SK-MEL-5 (cell line): ENCODE results near the gene TAAR1. TPM values are rescaled to one million over a fixed set of nuclear protein-coding genes. Genes with fewer than 3 reads are reported as not detected.
"Not testable (repeated sequence)": the region's sequence is repeated elsewhere in the genome, so short reads cannot be mapped to it uniquely, and the experiment has no call there.

Experiments used
- DNase-seq: peaks from one replicate; pipeline ENCODE4 v3.0.0-alpha.2; 2016; ENCODE audit warnings: low read depth, low spot score
- in situ Hi-C: cut with HindIII; loops from 2 replicates; pipeline ENCODE4 v1.10.0; 2016; ENCODE audit warnings: low sequenced_read_pairs, high pct_unique_total_duplicates, low pct_unique_long_range_greater_than_20kb
- total RNA-seq: library from RNA; depleted of rRNA; stranded (reverse); fragments of >200 nt; shearing (Covaris generic); gene quantifications from 2 replicates; pipeline ENCODE4 v1.2.3, GENCODE V29; 2014; rRNA removed

Gene TAAR1
- total RNA-seq, 1 experiment from 2014 or later: not detected

- DNase-seq: no peak
- in situ Hi-C loops: no loop called here
Measured at GRCh38 chr6:132614554-132614953, 44.4 kb downstream of the TAAR1 start.

- no peak for DNase-seq
- in situ Hi-C loops: no loop called here
Measured at GRCh38 chr6:132612449-132613108, 46.4 kb downstream of the TAAR1 start.

GRCh38 chr6:132611616-132612015 is 47.4 kb downstream of the TAAR1 start:
- peak; percentile 42 for DNase-seq
- in situ Hi-C loops: no loop called here

DNA sequence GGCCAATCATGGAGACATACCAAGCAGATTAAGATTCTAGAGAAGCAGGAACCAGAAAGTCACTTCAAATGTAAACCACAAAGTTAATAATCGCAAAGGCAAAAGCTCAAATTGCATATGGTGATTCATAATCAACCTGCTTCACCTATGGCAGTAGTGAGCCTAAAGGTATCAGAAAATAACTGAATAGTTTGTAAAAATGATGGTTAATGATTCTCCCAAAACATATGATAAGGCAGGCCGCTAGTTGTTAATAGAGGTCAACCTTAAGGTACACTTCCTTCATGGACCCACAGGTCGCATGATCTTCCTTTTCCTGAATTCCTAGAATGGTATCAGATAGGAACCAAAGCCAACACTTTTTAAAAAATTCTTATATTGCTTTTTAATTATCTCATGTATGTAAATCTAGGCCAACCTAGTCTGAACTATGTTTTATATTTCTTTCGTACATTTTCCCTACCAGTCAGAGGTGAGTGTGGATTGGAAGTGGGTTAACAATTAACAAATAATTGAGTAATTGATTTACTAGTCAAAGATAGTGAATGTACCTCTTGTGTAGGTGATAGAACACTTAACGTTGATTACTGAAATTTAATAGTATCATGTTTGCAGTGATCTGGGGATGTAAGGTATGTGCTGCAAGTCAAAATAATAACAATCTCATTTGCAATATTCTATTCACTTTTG is 51.3 kb downstream of the TAAR1 start:
- no peak for DNase-seq
- in situ Hi-C loops: no loop called here

GRCh38 chr6:132604635-132605152 is 54.3 kb downstream of the TAAR1 start:
- DNase-seq: no peak
- in situ Hi-C loops: no loop called here

- DNase-seq, in situ Hi-C loops: not testable (repeated sequence)
Measured at GRCh38 chr6:132600900-132601299, 58.1 kb downstream of the TAAR1 start.

DNA sequence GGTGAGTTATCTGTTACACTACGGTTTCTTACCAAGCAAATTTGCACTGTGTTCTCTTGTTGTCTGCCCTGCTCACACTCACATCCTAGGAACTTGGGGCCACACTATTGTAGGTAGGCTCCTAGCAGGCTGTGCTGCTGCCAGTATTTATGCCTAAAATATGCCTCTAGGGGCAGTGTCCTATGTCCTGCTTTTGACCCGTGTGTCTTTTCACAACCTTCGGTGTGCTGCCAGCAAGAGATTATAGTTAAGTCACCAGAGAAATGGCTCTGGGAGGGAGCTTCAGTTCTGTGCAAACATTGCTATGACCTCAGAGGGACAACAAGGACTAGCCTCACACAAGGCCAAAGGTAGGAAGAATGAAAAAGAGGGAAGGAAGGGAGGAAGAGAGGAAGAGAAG is 60.5 kb downstream of the TAAR1 start:
- DNase-seq: peak; percentile 35
- in situ Hi-C loops: no loop called here

- no peak for DNase-seq
- in situ Hi-C loops: no loop called here
Measured at GRCh38 chr6:132596201-132596600, 62.8 kb downstream of the TAAR1 start.

Other genes starting within 250 kb of the TAAR1 start
- gene STX7, start 146.1 kb downstream of the TAAR1 start, total RNA-seq: 87.6 and 107 TPM in 2 replicates
- gene TAAR9, start 120.9 kb downstream of the TAAR1 start, total RNA-seq: not detected in 2 replicates
- not detected in 2 replicates for gene TAAR8, start 106.5 kb downstream of the TAAR1 start, total RNA-seq
- gene TAAR6, start 88.9 kb downstream of the TAAR1 start, total RNA-seq: not detected in 2 replicates
- not detected in 2 replicates for gene TAAR5, start 69.4 kb downstream of the TAAR1 start, total RNA-seq
- gene TAAR2, start 34.9 kb downstream of the TAAR1 start, total RNA-seq: not detected in 2 replicates
- not detected in 2 replicates for gene VNN1, start 54.9 kb upstream of the TAAR1 start, total RNA-seq
- gene VNN2, start 98.7 kb upstream of the TAAR1 start, total RNA-seq: 0.08 and 0.34 TPM in 2 replicates
- gene SLC18B1, start 139.5 kb upstream of the TAAR1 start, total RNA-seq: 47.2 and 54.8 TPM in 2 replicates
- gene RPS12, start 155.4 kb upstream of the TAAR1 start, total RNA-seq: 2,464 and 2,714 TPM in 2 replicates